K562 (cell line): ENCODE results near the gene ZSWIM8. TPM values are rescaled to one million over a fixed set of nuclear protein-coding genes. Genes with fewer than 3 reads are reported as not detected.

Experiments
- CHD1 ChIP-seq: fragments of 200-600 bp; sonication (generic); IDR thresholded peaks from one replicate; pipeline ENCODE4 v1.6.1; 2012; ENCODE audit warnings: mild to moderate bottlenecking, moderate library complexity, low read length, inconsistent platforms
- CHD4 ChIP-seq: fragments of 200-600 bp; sonication (generic); IDR thresholded peaks from 3 replicates; pipeline ENCODE4 v1.6.1; 2012; ENCODE audit warnings: low read depth, mild to moderate bottlenecking, mixed read lengths, low read length, inconsistent platforms; ENCODE audit not compliant: insufficient read depth, insufficient replicate concordance, poor library complexity, severe bottlenecking
- FOXJ2 ChIP-seq: fragments of 200-800 bp; sonication (Bioruptor generic); IDR thresholded peaks from 2 replicates; pipeline ENCODE4 v1.6.1; 2016; ENCODE audit warnings: missing genetic modification characterization, missing compliant biosample characterization
- FOXK1 ChIP-seq: sonication (generic); formaldehyde crosslinking; IDR thresholded peaks from 2 replicates; pipeline ENCODE4 v1.8.0; 2022; ENCODE audit warnings: missing genetic modification reagents, mild to moderate bottlenecking, borderline replicate concordance
- HNRNPH1 ChIP-seq: fragments of 200-400 bp; formaldehyde crosslinking; optimal IDR thresholded peaks from 2 replicates; pipeline ENCODE3; 2017; ENCODE audit warnings: low read depth, mild to moderate bottlenecking, low read length, moderate library complexity
- HSF4 ChIP-seq: fragments of 250-450 bp; sonication (Bioruptor Pico); IDR thresholded peaks from 2 replicates; pipeline ENCODE4 v2.1.2; 2022; ENCODE audit warnings: mild to moderate bottlenecking, moderate library complexity, borderline replicate concordance
- KDM5B ChIP-seq: fragments of 200-600 bp; sonication (generic); IDR thresholded peaks from 2 replicates; pipeline ENCODE4 v1.6.1; 2012; ENCODE audit warnings: low read depth, mild to moderate bottlenecking, moderate library complexity, low read length, control low read depth, inconsistent platforms; ENCODE audit not compliant: insufficient replicate concordance
- NFYB ChIP-seq: IDR thresholded peaks from 2 replicates; pipeline ENCODE4 v1.6.1; 2011; ENCODE audit warnings: mild to moderate bottlenecking, moderate library complexity; ENCODE audit not compliant: insufficient read length; ENCODE audit errors: extremely low read depth
- PHB2 ChIP-seq: fragments of 450-650 bp; IDR thresholded peaks from 2 replicates; pipeline ENCODE4 v1.6.1; 2017; ENCODE audit warnings: low read depth
- RBM14 ChIP-seq: fragments of 200-400 bp; formaldehyde crosslinking; IDR thresholded peaks from 2 replicates; pipeline ENCODE4 v1.6.1; 2018; ENCODE audit warnings: low read depth, mild to moderate bottlenecking, low read length, moderate library complexity, borderline replicate concordance; ENCODE audit not compliant: insufficient read depth
- SIN3B ChIP-seq: fragments of 450-650 bp; IDR thresholded peaks from 2 replicates; pipeline ENCODE4 v1.6.1; 2017; ENCODE audit warnings: low read depth, mild to moderate bottlenecking, moderate library complexity
- SOX6 ChIP-seq: fragments of 450-650 bp; IDR thresholded peaks from 2 replicates; pipeline ENCODE4 v1.6.1; 2014; ENCODE audit warnings: mild to moderate bottlenecking
- STAT5A ChIP-seq: IDR thresholded peaks from 2 replicates; pipeline ENCODE4 v1.6.1; 2012; ENCODE audit warnings: low read length, inconsistent platforms, borderline replicate concordance
- SUPT5H ChIP-seq: fragments of 450-650 bp; IDR thresholded peaks from 2 replicates; pipeline ENCODE4 v1.6.1; 2016
- TBL1XR1 ChIP-seq, 2 experiments: IDR thresholded peaks; 2 replicates each; pipeline ENCODE4 v1.6.1; 2012; ENCODE audit warnings: improper control_type of control experiment in 2 of 2, low read length in 2 of 2, mild to moderate bottlenecking in 1 of 2
- TEAD4 ChIP-seq, 2 experiments: sonication (generic) in 1 of 2; formaldehyde crosslinking in 1 of 2; IDR thresholded peaks; 2 replicates each; pipeline versions ENCODE4 v1.6.1 to v1.8.0; 2012 to 2022; ENCODE audit warnings: borderline replicate concordance in 1 of 2, inconsistent platforms in 1 of 2, low read length in 1 of 2, mild to moderate bottlenecking in 1 of 2, missing genetic modification reagents in 1 of 2
- U2AF2 ChIP-seq: fragments of 200-400 bp; formaldehyde crosslinking; optimal IDR thresholded peaks from 2 replicates; pipeline ENCODE3; 2017; ENCODE audit warnings: low read depth, mild to moderate bottlenecking, low read length
- ZC3H4 ChIP-seq: sonication (generic); formaldehyde crosslinking; IDR thresholded peaks from 2 replicates; pipeline ENCODE4 v1.9.0; 2021; ENCODE audit warnings: missing genetic modification reagents, borderline replicate concordance
- ZNF408 ChIP-seq: fragments of 250-450 bp; sonication (Bioruptor Pico); IDR thresholded peaks from 2 replicates; pipeline ENCODE4 v1.4.0; 2020; ENCODE audit warnings: low read depth, mild to moderate bottlenecking, moderate library complexity
- ZNF778 ChIP-seq: fragments of 450-650 bp; formaldehyde crosslinking; IDR thresholded peaks from 2 replicates; pipeline ENCODE4 v1.4.0; 2020; ENCODE audit warnings: mild to moderate bottlenecking, moderate library complexity
- polyA plus RNA-seq, 8 experiments: library from polyadenylated mRNA; depleted of rRNA in 4 of 8; stranded (reverse) in 5 of 8; unstranded in 3 of 8; fragments of >200 nt; fragmentation: Nextera tagmentation in 2 of 8; fragmentation: Illumina TruSeq in 1 of 8; extraction: Ambion mirVana in 2 of 8; extraction: Trizol in 1 of 8; gene quantifications; 2 replicates each; pipeline versions ENCODE4 v1.2.1 to v1.2.3, GENCODE V29; 2011 to 2014; ENCODE audit warnings: inconsistent platforms in 1 of 8, missing spikeins in 1 of 8
- total RNA-seq, 7 experiments: library from RNA; depleted of rRNA in 6 of 7; stranded (reverse); fragments of >200 nt in 6 of 7; fragmentation: Illumina TruSeq in 2 of 7; extraction: Trizol in 2 of 7; gene quantifications; 2 replicates each; pipeline versions ENCODE4 v1.2.1 to v1.2.3, GENCODE V29; 2011 to 2021; ENCODE audit warnings: low replicate concordance in 1 of 7
- TF ChIP-seq, protein P1 (sequence below): fragments of 250-450 bp; sonication (Bioruptor Pico); IDR thresholded peaks from 2 replicates; pipeline ENCODE4 v1.9.0; 2021; ENCODE audit warnings: mild to moderate bottlenecking, inconsistent platforms
- TF ChIP-seq, protein P2 (sequence below): fragments of 250-450 bp; sonication (Bioruptor Pico); IDR thresholded peaks from 2 replicates; pipeline ENCODE4 v1.5.0; 2020; ENCODE audit warnings: mild to moderate bottlenecking
- TF ChIP-seq, protein P3 (sequence below): fragments of 450-650 bp; formaldehyde crosslinking; conservative IDR thresholded peaks from 2 replicates; pipeline ENCODE4 v1.4.0; 2022; ENCODE audit warnings: mild to moderate bottlenecking, missing genetic modification characterization

ZSWIM8 gene
- total and polyA plus RNA-seq, 9 of the 15 experiments (the other 6 are each of a cell fraction or from before 2014, with no cell fraction given): 5.6 to 47.8 (median 26.7) TPM

DNA sequence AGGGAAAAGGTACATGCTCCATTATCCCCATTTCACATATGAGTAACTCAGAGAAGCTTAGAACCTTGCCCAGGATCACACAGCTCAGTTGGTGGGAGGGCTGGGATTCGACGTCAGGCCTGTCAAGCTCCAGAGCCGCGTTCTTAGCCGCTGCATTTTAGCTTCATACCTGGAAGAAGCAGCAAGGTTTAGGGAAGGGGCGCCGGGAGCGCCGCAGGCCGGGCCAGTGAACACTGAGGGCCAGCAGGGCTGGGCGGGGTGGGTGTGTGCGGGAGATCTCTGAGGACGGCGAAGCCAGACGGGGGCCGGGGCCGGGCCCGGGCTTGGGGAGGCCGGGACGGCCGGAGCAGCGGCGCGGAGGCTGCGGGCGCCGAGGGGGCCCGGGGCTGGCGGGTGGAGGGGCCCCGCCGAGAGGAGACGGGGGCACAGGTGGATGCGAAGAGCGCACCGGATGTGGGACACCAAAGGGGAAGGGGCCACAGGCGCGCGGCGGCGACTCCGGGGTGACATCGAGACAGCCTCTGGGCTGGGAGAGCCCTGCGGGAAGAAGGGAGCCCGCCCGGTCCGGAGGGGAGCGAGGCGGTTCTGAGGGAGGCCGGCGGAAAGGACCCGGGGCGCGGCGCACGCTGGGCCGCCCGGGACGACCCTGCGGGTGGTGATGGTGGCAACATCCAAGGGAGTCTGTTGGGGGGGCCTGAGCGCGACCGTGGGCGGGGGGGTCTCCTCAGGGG, 25.5 kb downstream of the ZSWIM8 start (continued):
- TF ChIP-seq, protein P1, sequence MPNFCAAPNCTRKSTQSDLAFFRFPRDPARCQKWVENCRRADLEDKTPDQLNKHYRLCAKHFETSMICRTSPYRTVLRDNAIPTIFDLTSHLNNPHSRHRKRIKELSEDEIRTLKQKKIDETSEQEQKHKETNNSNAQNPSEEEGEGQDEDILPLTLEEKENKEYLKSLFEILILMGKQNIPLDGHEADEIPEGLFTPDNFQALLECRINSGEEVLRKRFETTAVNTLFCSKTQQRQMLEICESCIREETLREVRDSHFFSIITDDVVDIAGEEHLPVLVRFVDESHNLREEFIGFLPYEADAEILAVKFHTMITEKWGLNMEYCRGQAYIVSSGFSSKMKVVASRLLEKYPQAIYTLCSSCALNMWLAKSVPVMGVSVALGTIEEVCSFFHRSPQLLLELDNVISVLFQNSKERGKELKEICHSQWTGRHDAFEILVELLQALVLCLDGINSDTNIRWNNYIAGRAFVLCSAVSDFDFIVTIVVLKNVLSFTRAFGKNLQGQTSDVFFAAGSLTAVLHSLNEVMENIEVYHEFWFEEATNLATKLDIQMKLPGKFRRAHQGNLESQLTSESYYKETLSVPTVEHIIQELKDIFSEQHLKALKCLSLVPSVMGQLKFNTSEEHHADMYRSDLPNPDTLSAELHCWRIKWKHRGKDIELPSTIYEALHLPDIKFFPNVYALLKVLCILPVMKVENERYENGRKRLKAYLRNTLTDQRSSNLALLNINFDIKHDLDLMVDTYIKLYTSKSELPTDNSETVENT (CRISPR knock-in tag): peak; percentile 60; the same call in 1 of the 2 replicates
- no peak for TF ChIP-seq NFYB
- TF ChIP-seq ZC3H4 (CRISPR knock-in tag): peak; percentile 56; the same call in 1 of the 2 replicates
- no peak for TF ChIP-seq SOX6
- TF ChIP-seq HNRNPH1: no peak
- TF ChIP-seq STAT5A: no peak
- peak; percentile 43; the same call in 1 of the 2 replicates for TF ChIP-seq SIN3B
- TF ChIP-seq FOXK1 (CRISPR knock-in tag): no peak
- TF ChIP-seq SUPT5H: no peak
- TF ChIP-seq HSF4: no peak
- no peak for TF ChIP-seq TBL1XR1 (IDR thresholded peaks at IDR 0.05; ENCODE audit: low read length in 2 of 2)
- TF ChIP-seq, protein P2, sequence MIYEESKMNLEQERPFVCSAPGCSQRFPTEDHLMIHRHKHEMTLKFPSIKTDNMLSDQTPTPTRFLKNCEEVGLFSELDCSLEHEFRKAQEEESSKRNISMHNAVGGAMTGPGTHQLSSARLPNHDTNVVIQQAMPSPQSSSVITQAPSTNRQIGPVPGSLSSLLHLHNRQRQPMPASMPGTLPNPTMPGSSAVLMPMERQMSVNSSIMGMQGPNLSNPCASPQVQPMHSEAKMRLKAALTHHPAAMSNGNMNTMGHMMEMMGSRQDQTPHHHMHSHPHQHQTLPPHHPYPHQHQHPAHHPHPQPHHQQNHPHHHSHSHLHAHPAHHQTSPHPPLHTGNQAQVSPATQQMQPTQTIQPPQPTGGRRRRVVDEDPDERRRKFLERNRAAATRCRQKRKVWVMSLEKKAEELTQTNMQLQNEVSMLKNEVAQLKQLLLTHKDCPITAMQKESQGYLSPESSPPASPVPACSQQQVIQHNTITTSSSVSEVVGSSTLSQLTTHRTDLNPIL (CRISPR knock-in tag): no peak
- no peak for TF ChIP-seq PHB2
- peak; percentile 63 for TF ChIP-seq CHD1
- TF ChIP-seq, protein P3, sequence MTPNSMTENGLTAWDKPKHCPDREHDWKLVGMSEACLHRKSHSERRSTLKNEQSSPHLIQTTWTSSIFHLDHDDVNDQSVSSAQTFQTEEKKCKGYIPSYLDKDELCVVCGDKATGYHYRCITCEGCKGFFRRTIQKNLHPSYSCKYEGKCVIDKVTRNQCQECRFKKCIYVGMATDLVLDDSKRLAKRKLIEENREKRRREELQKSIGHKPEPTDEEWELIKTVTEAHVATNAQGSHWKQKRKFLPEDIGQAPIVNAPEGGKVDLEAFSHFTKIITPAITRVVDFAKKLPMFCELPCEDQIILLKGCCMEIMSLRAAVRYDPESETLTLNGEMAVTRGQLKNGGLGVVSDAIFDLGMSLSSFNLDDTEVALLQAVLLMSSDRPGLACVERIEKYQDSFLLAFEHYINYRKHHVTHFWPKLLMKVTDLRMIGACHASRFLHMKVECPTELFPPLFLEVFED (CRISPR knock-in tag): no peak
- TF ChIP-seq KDM5B: no peak
- no peak for TF ChIP-seq ZNF408
- TF ChIP-seq RBM14: 0 out of 2 replicates have a peak, but pooled peaks have one; percentile 3
- no peak for TF ChIP-seq U2AF2
- no peak for TF ChIP-seq TEAD4 (IDR thresholded peaks at IDR 0.05; ENCODE audit: low read length)
- TF ChIP-seq TEAD4 (CRISPR knock-in tag; IDR thresholded peaks at IDR 0.05; ENCODE audit: borderline replicate concordance): no peak
- no peak for TF ChIP-seq ZNF778 (CRISPR knock-in tag)
- TF ChIP-seq CHD4: no peak
- no peak for TF ChIP-seq FOXJ2 (tag)
